ENCODE measurements around the gene ARMC6. TPM values are rescaled to one million over a fixed set of nuclear protein-coding genes. Genes with fewer than 3 reads are reported as not detected.

ARMC6 gene
- total and polyA plus RNA-seq, 2 of the 13 experiments (the other 11 are each of a cell fraction or from before 2014, with no cell fraction given) = 16.2 to 36.8 TPM

DNA sequence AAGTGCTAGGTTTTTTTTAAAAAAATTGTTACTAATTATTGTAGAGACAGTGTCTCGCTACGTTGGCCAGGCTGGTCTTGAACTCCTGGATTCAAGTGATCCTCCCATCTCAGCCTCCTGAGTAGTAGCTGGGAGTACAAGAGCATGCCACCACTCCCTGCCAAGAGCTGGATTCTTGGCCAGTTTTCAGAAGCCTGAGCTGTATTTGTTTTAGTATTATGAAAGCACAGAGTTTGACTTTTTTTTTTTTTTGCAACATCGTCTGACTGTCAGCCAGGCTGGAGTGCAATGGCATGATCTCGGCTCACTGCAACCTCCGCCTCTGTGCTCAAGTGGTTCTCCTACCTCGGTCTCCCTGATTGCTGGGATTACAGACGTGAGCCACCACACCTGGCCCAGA, 7.0 kb downstream of the ARMC6 start (continued):
- TF ChIP-seq TCF7 (IDR thresholded peaks at IDR 0.05; ENCODE audit: low read depth) (no peak), FOXK2 (IDR thresholded peaks at IDR 0.05) (no peak), PAX8 (CRISPR knock-in tag; IDR thresholded peaks at IDR 0.05; ENCODE audit: borderline replicate concordance) (no peak), EZH2 (conservative IDR thresholded peaks at IDR 0.05; ENCODE audit: low read depth, low read length) (no peak), TBL1XR1 (IDR thresholded peaks at IDR 0.05; ENCODE audit: borderline replicate concordance, low read length, partially characterized antibody) (no peak), HOXD1 (CRISPR knock-in tag; IDR thresholded peaks at IDR 0.05) (no peak), SMARCE1 (IDR thresholded peaks at IDR 0.05; ENCODE audit: borderline replicate concordance) (no peak), HOXA3 (CRISPR knock-in tag; IDR thresholded peaks at IDR 0.05) (0 out of 2 replicates have a peak, but pooled peaks have one; percentile 10), ZNF576 (CRISPR knock-in tag; IDR thresholded peaks at IDR 0.05) (no peak), EEA1 (CRISPR knock-in tag; IDR thresholded peaks at IDR 0.05; ENCODE audit: borderline replicate concordance) (no peak), JUNB (CRISPR knock-in tag; IDR thresholded peaks at IDR 0.05; ENCODE audit: borderline replicate concordance) (no peak), MTA1 (CRISPR knock-in tag; IDR thresholded peaks at IDR 0.05; ENCODE audit: borderline replicate concordance) (no peak), ZMYM3 (CRISPR knock-in tag; IDR thresholded peaks at IDR 0.05) (peak; percentile 71; the same call in 1 of the 2 replicates), REPIN1 (CRISPR knock-in tag; IDR thresholded peaks at IDR 0.05; ENCODE audit: borderline replicate concordance, low read depth) (peak; percentile 52; the same call in 1 of the 2 replicates), NFKB2 (CRISPR knock-in tag; IDR thresholded peaks at IDR 0.05; ENCODE audit: borderline replicate concordance) (no peak), PHF5A (CRISPR knock-in tag; IDR thresholded peaks at IDR 0.05; ENCODE audit: low read depth, unreplicated experiment) (no peak), CEBPB (IDR thresholded peaks at IDR 0.05; ENCODE audit: borderline replicate concordance, low read depth, low read length) (peak; percentile 54; the same call in 1 of the 2 replicates), CEBPG (CRISPR knock-in tag; IDR thresholded peaks at IDR 0.05) (peak; percentile 72), TP53 (CRISPR knock-in tag; conservative IDR thresholded peaks at IDR 0.05) (0 out of 2 replicates have a peak, but pooled peaks have one; percentile 60), FOXA3 (CRISPR knock-in tag; IDR thresholded peaks at IDR 0.05) (0 out of 2 replicates have a peak, but pooled peaks have one; percentile 38), ZFYVE20 (CRISPR knock-in tag; IDR thresholded peaks at IDR 0.05; ENCODE audit: borderline replicate concordance, low read depth) (no peak), ZNF12 (CRISPR knock-in tag; IDR thresholded peaks at IDR 0.05) (peak; percentile 72; the same call in 1 of the 2 replicates)
- TF ChIP-seq, protein P1, sequence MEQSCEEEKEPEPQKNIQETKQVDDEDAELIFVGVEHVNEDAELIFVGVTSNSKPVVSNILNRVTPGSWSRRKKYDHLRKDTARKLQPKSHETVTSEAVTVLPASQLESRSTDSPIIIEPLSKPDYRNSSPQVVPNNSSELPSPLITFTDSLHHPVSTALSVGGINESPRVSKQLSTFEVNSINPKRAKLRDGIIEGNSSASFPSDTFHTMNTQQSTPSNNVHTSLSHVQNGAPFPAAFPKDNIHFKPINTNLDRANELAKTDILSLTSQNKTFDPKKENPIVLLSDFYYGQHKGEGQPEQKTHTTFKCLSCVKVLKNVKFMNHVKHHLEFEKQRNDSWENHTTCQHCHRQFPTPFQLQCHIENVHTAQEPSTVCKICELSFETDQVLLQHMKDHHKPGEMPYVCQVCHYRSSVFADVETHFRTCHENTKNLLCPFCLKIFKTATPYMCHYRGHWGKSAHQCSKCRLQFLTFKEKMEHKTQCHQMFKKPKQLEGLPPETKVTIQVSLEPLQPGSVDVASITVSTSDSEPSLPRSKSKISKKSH (CRISPR knock-in tag; IDR thresholded peaks at IDR 0.05; ENCODE audit: borderline replicate concordance) = no peak
- TF ChIP-seq, protein P2, sequence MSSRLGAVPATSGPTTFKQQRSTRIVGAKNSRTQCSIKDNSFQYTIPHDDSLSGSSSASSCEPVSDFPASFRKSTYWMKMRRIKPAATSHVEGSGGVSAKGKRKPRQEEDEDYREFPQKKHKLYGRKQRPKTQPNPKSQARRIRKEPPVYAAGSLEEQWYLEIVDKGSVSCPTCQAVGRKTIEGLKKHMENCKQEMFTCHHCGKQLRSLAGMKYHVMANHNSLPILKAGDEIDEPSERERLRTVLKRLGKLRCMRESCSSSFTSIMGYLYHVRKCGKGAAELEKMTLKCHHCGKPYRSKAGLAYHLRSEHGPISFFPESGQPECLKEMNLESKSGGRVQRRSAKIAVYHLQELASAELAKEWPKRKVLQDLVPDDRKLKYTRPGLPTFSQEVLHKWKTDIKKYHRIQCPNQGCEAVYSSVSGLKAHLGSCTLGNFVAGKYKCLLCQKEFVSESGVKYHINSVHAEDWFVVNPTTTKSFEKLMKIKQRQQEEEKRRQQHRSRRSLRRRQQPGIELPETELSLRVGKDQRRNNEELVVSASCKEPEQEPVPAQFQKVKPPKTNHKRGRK (CRISPR knock-in tag; IDR thresholded peaks at IDR 0.05) = no peak
- TF ChIP-seq, protein P3, sequence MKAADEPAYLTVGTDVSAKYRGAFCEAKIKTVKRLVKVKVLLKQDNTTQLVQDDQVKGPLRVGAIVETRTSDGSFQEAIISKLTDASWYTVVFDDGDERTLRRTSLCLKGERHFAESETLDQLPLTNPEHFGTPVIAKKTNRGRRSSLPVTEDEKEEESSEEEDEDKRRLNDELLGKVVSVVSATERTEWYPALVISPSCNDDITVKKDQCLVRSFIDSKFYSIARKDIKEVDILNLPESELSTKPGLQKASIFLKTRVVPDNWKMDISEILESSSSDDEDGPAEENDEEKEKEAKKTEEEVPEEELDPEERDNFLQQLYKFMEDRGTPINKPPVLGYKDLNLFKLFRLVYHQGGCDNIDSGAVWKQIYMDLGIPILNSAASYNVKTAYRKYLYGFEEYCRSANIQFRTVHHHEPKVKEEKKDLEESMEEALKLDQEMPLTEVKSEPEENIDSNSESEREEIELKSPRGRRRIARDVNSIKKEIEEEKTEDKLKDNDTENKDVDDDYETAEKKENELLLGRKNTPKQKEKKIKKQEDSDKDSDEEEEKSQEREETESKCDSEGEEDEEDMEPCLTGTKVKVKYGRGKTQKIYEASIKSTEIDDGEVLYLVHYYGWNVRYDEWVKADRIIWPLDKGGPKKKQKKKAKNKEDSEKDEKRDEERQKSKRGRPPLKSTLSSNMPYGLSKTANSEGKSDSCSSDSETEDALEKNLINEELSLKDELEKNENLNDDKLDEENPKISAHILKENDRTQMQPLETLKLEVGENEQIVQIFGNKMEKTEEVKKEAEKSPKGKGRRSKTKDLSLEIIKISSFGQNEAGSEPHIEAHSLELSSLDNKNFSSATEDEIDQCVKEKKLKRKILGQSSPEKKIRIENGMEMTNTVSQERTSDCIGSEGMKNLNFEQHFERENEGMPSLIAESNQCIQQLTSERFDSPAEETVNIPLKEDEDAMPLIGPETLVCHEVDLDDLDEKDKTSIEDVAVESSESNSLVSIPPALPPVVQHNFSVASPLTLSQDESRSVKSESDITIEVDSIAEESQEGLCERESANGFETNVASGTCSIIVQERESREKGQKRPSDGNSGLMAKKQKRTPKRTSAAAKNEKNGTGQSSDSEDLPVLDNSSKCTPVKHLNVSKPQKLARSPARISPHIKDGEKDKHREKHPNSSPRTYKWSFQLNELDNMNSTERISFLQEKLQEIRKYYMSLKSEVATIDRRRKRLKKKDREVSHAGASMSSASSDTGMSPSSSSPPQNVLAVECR (CRISPR knock-in tag; IDR thresholded peaks at IDR 0.05; ENCODE audit: borderline replicate concordance) = peak; percentile 39; the same call in 1 of the 2 replicates

Measured in HepG2 (cell line).